Mucosa of descending colon (tissue), 3 donors: ENCODE results near the gene GNAI1. TPM values are rescaled to one million over a fixed set of nuclear protein-coding genes. Genes with fewer than 3 reads are reported as not detected.

Source experiments
- ATAC-seq: fragments of 200-7000 bp; cut with Tn5 transposase; one replicate; pipeline ENCODE4 v1.9.1; 2020; ENCODE audit warnings: mild to moderate bottlenecking, moderate library complexity
- DNase-seq, 3 donors: peaks; one replicate each; pipeline ENCODE4 v3.0.0-alpha.2; 2020
- H3K36me3 ChIP-seq: fragments of 200-600 bp; one replicate; pipeline ENCODE4 v1.8.0; 2021; ENCODE audit warnings: low read depth, mild to moderate bottlenecking
- H3K4me1 ChIP-seq: fragments of 200-600 bp; one replicate; pipeline ENCODE4 v1.8.0; 2021; ENCODE audit warnings: low read depth, mild to moderate bottlenecking
- H3K4me3 ChIP-seq: fragments of 200-600 bp; one replicate; pipeline ENCODE4 v1.8.0; 2021; ENCODE audit warnings: mild to moderate bottlenecking
- H3K9me3 ChIP-seq: fragments of 200-600 bp; one replicate; pipeline ENCODE4 v1.8.0; 2021; ENCODE audit warnings: mild to moderate bottlenecking
- intact Hi-C, 2 donors: fragments of 100-400 bp; cut with DNase I in 1 of 2; cut with micrococcal nuclease in 1 of 2; formaldehyde crosslinking; loops; one replicate each; pipeline versions ENCODE4 v1.11.0 to v1.11.1; 2022; cut with DNase I, micrococcal nuclease
- total RNA-seq, 3 donors: library from RNA; stranded (reverse); fragmentation: NEBNext Ultra II Directional in 2 of 3; extraction: Animal tissue kit (Norgen Biotek cat#: 25700) in 2 of 3; gene quantifications; one replicate each; pipeline versions ENCODE4 v1.2.1 to v1.2.4, GENCODE V29; 2021 to 2023
- TF ChIP-seq, protein P1 (sequence below): fragments of 200-600 bp; IDR thresholded peaks from one replicate; pipeline ENCODE4 v1.8.0; 2022; ENCODE audit warnings: antibody characterized with exemption, mild to moderate bottlenecking
- donor health status: DM: no; HTN: no; CAD: no; lungs with moderate emphysema.
- donor health status: DM: no; HTN: no; CAD: no.
- donor health status: DM: no; HTN: yes; CAD: no.

The GNAI1 gene
- total RNA-seq, 3 donors from 2014 or later: 18.1 to 59.3 (median 23.1) TPM

DNA sequence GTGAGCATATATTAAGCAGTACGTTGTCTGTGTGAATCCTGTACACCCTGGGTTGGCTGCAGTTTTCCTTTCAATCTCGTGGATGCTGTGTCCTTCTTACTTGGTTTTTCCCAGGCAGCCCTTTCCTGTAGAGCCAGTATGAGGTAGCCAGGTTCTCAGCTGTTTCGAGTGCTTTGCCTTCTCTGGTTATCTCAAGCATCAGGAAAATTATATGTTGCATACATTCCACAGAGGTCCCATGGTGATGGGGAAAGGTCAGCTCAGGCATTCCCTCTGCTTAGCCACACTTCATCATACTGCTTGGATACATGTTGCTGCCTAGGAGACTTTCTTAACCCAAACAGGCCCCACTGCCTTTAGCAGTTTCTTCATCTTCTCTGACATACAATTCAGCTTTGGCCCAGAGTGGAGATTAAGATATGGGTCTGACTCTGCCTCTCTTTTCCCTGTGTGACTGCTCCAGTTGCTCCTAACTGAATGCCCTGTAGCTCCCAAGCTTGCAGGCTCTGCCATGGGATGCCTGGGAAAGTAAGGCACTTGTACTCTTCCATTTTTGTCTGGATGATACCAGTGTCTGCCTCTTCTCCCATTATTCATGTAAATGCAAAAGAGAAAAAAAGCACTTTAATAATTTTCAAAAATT is 11.3 kb downstream of the GNAI1 start:
- no peaks in the 10 kb centered on the region for H3K9me3 ChIP-seq
- H3K4me1 ChIP-seq: no peaks in the 10 kb centered on the region
- no peak for DNase-seq
- intact Hi-C loops: no loop called here
- TF ChIP-seq, protein P1, sequence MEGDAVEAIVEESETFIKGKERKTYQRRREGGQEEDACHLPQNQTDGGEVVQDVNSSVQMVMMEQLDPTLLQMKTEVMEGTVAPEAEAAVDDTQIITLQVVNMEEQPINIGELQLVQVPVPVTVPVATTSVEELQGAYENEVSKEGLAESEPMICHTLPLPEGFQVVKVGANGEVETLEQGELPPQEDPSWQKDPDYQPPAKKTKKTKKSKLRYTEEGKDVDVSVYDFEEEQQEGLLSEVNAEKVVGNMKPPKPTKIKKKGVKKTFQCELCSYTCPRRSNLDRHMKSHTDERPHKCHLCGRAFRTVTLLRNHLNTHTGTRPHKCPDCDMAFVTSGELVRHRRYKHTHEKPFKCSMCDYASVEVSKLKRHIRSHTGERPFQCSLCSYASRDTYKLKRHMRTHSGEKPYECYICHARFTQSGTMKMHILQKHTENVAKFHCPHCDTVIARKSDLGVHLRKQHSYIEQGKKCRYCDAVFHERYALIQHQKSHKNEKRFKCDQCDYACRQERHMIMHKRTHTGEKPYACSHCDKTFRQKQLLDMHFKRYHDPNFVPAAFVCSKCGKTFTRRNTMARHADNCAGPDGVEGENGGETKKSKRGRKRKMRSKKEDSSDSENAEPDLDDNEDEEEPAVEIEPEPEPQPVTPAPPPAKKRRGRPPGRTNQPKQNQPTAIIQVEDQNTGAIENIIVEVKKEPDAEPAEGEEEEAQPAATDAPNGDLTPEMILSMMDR: no peak
- no peaks in the 10 kb centered on the region for H3K36me3 ChIP-seq
- H3K4me3 ChIP-seq: no peak overlapping the region
- ATAC-seq: no peak

DNA sequence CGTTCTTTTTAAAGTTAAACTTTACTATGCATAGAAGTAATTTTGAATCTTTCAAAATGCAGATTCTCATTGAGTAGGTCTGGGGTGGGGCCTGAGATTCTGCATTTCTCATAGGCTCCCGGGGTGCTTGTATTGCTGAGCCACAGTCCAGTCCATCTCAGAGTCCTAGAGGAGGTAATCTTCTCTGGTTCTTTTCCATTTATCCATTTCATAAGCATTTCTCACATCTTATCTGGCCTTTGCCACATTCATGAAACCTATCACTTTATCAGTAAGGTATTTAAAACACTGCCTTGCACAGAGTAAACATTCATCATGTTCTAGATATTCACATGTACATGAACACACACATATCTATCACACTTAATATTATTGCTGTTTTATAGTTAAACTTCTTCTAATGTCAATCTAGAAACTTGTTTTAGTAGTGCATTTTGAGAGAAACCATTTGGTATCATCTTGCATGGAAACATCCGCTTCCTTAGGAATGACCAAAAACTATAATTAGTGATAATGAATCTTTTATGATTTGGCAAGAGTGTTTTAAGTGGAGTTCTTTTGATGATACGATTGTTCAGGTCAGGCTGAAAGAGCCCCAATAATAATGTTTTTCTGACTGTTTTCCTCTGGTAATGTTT is 12.0 kb downstream of the GNAI1 start:
- DNase-seq (no peak), ATAC-seq (no peak)
- H3K4me1 ChIP-seq: no peaks in the 10 kb centered on the region
- intact Hi-C loops: no loop called here
- no peaks in the 10 kb centered on the region for H3K36me3 ChIP-seq
- no peak overlapping the region for H3K4me3 ChIP-seq
- no peaks in the 10 kb centered on the region for H3K9me3 ChIP-seq
- TF ChIP-seq, protein P1: no peak

DNA sequence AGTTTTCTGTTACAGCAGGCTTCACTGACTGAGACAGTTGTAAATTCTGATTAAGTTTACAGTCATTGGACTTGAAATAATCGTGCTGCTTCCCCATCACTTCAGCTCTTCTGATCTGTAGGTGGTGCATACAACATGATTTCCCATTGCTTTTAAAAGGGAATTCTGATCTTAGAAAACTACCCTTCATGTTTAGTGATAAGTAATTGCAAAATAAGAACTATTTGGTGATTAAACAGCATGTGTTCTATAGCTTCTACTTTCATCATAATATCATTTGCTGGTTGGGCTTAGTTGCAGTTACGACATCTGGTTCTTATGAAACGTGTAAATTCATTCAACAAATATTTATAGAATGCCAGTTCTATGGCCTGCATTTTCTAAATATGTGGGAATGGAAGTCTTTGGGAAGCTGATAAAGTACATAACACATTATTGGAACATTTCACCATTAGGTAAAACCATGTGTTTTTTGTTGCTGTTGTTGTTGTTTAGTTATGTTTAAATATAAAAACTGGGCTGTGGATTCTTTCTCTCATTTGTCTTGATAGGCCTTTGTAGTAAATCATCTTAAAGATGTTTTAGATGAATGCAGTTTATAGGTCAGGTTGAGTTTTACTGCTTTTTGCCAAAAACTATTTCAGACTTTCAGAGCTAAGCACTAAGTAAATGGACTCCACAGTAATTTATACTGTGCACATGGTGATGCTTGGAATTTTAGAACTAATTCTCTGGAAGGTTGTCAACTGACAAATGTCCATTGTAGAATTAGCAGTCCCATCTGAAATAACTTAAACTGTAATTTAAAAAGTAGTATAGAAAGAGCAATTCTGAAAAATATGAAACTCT is 13.1 kb downstream of the GNAI1 start:
- H3K4me1 ChIP-seq: no peaks in the 10 kb centered on the region
- TF ChIP-seq, protein P1: no peak
- no peak overlapping the region for H3K4me3 ChIP-seq
- H3K36me3 ChIP-seq: no peaks in the 10 kb centered on the region
- no peaks in the 10 kb centered on the region for H3K9me3 ChIP-seq
- no peak for DNase-seq
- ATAC-seq: no peak
- intact Hi-C loops: no loop called here

DNA sequence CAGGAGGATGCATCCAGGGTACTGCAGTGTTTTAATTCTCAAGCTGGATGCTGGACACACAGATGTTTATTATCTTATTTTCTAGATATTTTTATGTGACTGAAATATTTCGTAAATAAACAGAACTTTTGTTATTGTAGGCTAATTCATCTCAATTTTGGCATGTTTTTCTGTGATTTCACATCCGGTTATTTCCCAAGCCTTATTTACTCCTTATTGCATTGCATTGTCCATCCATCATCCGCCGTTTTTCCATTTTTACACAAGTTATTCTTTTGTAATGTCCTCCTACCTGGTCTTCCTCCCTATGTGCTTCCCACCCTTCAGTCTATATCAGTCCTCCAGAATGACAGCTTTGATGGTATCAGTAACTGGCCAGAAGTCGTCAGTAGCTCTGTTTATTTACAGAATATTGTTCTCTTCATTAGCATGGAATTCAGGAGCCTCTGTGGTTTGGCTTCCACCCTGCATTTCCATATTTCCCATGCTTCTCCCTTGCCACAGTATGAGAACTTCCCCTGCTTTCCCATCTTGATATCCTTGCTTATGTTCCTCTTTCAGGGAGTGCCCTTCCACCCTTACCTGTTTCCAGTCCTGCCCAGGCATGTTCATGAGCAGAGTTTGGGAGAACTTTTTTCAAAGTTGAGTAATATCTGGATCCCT is 16.1 kb downstream of the GNAI1 start:
- Histone ChIP-seq H3K4me3 (no peak overlapping the region), H3K9me3 (no peaks in the 10 kb centered on the region), H3K4me1 (no peaks in the 10 kb centered on the region), H3K36me3 (no peaks in the 10 kb centered on the region)
- DNase-seq (no peak), ATAC-seq (peak; percentile 40)
- intact Hi-C loops: no loop called here
- TF ChIP-seq, protein P1: no peak

DNA sequence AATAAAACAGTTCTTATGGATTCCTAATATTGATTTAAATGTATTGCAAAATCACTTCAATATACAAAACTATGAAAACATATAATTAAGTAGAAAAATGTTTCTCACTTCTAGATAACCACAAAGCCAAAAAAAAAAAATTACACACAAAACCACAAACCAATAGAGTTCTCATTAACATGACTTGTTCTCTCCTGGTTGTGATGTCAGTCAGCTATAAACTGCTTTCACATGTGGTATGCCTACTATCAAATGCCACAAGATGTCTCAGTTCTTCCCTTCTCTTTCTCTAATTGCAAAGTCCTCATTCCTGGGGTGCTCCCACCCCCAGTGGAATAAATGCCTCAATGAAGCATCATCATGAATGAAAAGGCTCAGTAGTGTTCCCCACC is 16.6 kb downstream of the GNAI1 start:
- H3K9me3 ChIP-seq: no peaks in the 10 kb centered on the region
- no peak for ATAC-seq
- intact Hi-C loops: no loop called here
- H3K4me1 ChIP-seq: no peaks in the 10 kb centered on the region
- no peak for DNase-seq
- H3K36me3 ChIP-seq: no peaks in the 10 kb centered on the region
- TF ChIP-seq, protein P1: no peak
- H3K4me3 ChIP-seq: no peak overlapping the region
